RCC 7860 (cell line): ENCODE data around the gene ULK4.

Experiments used
- DNase-seq: peaks from one replicate; pipeline ENCODE4 v3.0.0-alpha.2; 2015; ENCODE audit warnings: low spot score
- FAIRE-seq: peaks from 2 replicates; lab custom pipeline; 2012; peaks lifted over from hg19 to GRCh38; lab: Jason Lieb, UNC

The ULK4 gene

DNA sequence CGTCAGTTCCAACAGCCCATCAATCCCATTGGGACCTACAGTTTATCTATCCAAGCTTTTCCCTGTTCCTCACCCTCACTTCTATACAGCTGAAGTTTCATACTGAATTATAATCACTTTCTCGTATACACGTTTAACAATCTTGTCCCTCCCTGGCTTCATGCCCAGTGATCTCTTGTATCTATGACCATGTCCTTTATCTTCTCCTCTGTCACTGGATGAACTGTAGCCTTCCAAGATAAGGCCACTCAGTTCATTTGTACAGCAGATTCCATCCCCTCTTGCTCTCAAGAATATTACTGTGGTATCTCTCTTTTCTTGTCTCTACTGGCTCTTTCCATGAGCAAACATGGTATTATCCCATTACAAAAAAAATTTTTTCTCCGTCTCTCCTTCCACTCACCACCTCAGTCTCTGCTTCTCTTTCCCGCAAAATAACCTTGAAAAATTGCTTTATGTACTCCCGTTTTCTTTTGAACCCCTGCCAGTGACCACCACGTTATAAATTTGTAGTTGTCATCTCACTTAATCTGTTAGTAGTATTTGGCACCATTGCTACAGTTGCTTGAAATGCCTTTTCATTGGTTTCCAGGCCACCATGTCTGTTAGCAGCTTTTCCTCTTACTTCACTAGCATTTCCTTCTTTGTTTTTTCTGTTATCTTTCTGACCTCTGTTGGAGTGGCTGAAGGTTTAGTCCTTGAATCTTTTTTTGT is 753.2 kb downstream of the ULK4 start:
- FAIRE-seq (no peak), DNase-seq (no peak)

DNA sequence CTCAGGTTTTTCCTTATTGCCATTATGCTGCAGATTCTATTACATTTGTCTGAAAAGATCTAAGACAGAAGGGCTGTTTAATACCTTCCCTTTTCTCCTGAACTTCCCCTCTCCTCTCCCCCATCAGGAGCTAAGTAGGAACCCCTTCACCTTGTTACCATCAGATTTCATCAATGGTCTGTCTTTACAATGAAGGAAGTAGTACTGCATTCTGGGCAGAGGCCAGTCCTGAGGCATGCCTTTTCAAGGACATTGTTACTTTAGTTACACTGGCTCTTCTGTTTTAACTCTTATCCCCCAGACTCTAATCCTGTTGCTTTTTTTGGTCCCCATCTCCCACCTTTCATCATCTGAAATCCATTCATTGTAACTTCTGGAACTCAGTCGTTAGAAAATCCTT is 754.5 kb downstream of the ULK4 start:
- no peak for FAIRE-seq
- DNase-seq: no peak

DNA sequence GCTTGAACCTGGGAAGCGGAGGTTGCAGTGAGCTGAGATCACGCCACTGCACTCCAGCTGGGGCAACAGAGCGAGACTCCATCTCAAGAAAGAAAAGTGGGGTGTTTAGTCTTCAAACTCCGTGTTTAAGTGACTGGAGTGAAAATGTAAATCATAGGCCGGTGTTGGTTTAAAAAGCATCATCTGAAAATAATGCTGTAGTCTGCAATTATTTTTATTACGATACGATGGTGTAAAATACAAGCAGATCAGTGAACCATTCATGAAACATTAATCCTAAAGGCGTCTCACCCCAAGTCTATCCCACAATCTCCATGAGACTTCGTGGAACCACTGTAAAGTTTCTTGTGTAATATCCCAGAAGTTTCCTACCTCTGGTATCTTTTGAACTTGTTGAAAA is 756.3 kb downstream of the ULK4 start:
- FAIRE-seq (no peak), DNase-seq (no peak)

DNA sequence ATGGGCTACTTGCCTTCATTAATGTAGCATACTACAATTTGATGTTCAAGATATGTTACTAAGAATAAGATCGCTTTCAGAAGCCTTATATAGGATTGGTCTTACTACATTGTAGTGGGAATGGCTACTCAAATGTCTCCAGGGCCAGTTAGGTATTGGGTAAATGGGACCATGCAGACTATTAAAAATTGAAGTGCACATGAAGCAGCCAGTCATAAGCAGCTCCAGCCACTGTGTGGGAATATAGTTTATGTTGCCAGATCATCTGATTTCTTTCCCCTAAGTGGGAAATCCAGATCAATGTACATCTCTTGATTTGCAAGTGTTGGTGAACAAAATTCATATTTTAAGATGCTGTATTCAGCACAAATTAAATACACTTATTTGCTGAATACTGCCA is 757.5 kb downstream of the ULK4 start:
- DNase-seq (no peak), FAIRE-seq (no peak)

DNA sequence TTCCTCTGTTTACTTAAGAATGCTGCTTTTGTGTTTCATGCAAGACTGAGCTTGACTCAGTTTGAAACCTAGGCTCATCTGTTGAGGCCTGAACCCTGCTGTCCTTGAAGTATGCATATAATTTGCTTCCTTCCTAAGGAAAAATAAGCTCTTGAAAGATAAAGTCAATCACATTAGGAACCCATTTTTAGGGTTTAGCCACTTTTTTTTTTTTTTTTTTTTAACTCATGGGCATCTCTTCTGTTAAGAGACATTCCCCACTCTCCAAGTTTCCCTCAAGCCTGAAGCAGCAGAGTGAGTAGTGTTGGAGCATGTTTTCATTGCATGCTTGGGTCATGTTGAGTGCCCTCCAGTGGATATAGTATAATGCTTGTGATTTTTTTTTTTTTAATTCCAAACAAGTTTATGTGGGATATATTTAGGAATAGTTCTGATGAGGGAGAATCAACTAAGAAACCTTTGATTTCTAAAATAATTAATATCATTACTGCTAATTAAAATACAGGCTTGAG is 759.0 kb downstream of the ULK4 start:
- FAIRE-seq (peak; percentile 77), DNase-seq (peak; percentile 34)

DNA sequence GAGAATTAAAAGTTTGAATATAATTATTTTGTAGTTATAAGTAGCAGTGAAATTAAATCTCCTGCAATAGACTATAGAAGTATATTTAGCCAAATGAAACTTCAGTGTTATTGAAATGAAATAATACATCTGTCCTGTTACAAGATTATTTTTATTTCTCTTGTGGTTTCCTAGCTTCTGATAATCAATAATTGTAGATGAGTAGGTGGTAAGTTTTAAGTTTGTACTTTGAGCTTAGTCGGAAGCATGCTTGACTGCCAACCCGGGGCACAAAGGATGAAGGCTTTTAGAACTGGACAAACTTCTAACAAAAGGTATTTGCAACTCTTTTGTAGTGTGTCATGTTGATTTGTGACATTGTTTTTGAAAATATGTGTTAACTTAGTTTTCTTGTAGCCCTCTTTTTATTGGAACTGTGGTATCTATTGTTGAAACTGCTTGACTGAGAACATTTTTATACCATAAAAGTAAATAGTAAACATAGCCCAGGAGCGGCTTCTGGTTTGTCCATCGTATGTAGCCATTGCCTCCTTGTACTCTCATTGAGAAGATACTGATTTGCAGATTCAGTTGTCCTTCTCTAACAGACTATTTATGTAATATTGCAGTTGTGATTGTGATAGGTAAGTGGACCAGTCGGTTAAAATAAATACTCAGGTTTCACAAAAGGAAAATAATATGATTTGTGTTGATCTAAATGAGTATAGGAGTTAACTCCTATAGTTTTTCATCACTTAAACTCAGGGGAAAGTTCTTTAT is 759.6 kb downstream of the ULK4 start:
- FAIRE-seq (no peak), DNase-seq (no peak)

DNA sequence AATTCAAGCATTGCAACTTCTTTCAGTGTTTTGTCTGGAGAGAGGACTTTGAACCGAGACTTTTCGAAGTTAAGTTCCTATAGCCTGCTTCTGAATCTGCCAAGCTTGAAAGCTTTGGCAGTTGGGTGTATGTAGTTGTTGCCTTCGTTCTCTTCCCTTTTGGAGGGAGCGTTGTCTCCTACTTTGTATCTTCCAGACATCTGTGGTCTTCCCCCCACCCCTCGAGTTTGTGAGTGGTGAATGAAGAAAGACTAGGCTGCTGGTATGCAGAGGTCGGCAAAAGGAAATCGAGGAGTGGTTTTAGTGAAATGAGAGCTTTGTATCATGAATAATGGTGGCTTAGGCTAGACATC is 761.3 kb downstream of the ULK4 start:
- DNase-seq: peak; percentile 53
- peak; percentile 67 for FAIRE-seq

DNA sequence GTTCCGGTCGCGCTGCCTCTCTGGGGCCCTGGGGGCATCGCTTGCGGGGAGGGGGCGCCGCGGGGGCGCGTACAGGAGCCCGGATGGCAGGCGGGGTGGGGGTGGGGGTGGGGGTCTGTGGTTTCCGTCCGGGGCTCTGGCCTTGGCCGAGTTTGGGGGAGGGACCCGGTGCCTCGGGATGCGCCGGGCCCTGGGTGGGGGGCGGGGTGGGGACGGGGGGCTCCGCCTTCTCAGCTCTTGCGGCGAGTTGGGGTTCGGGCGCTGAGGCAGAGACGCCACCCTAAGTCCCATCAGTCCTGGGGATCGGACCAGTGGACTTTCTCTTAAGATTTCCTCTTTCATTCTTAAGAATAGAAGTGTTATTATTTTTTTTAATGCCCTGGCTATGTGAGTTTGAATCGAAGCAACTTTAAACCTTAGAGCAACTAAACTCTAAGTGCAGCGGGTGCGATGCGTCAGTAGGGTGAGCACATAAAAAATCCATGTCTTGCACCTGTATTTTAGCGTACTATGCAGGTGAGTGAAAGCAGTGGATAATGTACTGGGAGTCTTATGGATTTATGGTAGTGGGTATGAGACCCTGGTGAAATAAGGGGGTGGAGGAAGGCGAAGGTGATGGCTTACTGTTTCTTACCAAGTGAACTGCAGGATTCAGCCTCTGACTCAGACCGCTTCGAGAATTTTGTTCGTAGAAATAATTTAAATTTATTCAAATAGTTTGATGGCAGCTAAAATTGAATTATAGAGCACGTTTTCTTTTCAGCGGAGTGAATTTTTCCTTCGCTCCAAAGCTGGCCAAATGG is 761.8 kb downstream of the ULK4 start:
- FAIRE-seq: no peak
- no peak for DNase-seq

DNA sequence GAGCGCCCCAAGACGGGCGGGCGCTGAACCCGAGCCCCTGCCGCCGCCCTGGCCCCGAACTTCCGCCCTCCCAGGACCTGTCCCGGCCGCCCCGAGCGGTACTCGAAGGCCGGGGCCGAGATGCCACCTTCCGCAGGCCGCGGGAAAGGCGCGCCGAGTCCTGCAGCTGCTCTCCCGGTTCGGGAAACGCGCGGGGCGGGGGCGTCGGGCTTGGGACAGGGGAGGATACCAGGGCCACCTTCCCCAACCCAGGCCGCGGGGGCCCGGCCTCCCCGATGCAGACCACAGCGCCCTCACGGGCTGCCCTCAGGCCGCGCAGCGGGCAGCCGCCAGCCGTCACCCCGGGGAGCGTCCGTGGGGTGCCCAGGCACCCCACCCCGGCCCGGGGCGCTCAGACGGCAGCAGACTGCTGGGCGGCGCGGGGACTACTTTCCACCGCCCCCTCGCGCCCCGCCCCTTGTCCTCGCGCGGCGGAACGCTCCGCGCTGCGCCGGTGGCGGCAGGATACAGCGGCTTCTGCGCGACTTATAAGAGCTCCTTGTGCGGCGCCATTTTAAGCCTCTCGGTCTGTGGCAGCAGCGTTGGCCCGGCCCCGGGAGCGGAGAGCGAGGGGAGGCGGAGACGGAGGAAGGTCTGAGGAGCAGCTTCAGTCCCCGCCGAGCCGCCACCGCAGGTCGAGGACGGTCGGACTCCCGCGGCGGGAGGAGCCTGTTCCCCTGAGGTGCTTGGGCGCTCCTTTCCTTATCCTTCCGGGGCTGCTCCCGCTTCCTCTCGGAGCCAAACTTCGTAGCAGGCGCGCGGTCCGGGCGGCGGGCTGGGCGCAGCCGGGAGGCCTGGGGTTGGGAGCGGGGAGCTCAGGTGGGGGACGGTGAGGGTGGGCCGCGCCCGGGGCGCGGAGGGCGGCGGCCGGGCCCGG is 762.7 kb downstream of the ULK4 start, which contains the start of gene CTNNB1:
Gene CTNNB1, plus strand, starts transcription at position 556 of the 916 bp plus-strand sequence. CDS start 24,564 bp downstream, outside the sequence.
- FAIRE-seq: no peak
- peak; percentile 63 for DNase-seq

DNA sequence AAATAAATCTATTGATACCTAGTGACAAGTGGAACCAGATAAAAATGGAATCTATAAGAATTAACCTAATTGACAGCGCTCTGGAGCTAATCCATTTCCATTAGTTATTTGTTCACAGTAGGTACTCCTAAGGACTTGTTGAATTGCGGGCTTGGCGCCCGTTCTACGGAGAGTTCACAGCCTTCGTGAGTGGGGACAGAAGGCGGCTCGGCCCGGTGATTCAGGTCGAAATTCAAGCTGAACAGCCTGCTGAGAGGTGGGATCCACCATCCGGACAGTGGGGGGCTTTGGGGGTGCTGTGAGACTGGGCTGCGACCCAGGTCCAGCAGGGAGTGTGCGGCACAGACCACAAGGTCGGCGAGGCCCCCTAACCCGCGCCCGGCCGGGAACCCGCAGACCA is 763.4 kb downstream of the ULK4 start:
- no peak for FAIRE-seq
- no peak for DNase-seq

DNA sequence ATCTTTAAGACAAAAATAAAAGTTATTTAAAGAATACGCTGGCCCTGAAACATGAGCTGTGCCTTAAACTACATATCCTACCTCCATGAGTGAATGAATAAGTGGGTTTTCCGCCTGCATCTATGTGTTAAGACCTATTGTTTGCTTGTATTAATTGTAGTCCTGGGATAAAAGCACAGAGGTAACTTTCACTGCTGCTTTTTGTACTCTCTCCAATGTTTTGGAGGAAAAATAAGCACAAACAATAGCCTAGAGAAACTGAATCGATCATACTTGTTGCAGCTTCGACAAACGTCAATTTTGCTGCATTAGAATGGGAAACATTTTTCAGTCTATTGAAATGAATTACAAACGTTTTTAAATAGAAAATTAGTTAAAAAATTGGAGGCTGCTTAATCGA is 763.9 kb downstream of the ULK4 start:
- DNase-seq (no peak), FAIRE-seq (no peak)
